Measurements from ENCODE around the gene AGPAT3. TPM values are rescaled to one million over a fixed set of nuclear protein-coding genes. Genes with fewer than 3 reads are reported as not detected.
A peak's percentile ranks its signal among the peaks of the same experiment; 100 is the strongest.

AGPAT3 gene
- total and polyA plus RNA-seq, 10 of the 15 experiments (the other 5 are each of a cell fraction or from before 2014, with no cell fraction given) = 1.2 to 110 (median 30.8) TPM

DNA sequence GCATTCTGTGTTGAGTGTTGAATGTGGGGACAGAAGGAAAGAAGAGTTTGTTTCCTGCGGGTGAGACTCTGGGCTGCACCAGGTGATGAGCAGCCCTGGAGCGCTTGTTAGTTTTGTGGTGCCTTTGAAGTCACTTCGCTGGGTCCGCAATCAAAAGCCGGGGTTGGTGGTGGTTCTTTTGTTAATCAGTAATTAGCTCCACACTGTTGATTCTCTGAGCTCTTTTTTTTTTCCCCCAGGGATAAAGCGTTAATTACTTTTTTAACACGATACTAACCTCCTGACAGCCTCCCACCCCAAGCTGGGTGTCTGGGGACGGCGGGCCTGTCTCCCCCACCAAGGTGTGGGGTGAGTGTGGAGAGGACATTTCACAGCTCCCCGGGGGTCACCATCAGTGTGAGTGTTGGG is 56.6 kb downstream of the AGPAT3 start (continued):
- TF ChIP-seq, protein P1, sequence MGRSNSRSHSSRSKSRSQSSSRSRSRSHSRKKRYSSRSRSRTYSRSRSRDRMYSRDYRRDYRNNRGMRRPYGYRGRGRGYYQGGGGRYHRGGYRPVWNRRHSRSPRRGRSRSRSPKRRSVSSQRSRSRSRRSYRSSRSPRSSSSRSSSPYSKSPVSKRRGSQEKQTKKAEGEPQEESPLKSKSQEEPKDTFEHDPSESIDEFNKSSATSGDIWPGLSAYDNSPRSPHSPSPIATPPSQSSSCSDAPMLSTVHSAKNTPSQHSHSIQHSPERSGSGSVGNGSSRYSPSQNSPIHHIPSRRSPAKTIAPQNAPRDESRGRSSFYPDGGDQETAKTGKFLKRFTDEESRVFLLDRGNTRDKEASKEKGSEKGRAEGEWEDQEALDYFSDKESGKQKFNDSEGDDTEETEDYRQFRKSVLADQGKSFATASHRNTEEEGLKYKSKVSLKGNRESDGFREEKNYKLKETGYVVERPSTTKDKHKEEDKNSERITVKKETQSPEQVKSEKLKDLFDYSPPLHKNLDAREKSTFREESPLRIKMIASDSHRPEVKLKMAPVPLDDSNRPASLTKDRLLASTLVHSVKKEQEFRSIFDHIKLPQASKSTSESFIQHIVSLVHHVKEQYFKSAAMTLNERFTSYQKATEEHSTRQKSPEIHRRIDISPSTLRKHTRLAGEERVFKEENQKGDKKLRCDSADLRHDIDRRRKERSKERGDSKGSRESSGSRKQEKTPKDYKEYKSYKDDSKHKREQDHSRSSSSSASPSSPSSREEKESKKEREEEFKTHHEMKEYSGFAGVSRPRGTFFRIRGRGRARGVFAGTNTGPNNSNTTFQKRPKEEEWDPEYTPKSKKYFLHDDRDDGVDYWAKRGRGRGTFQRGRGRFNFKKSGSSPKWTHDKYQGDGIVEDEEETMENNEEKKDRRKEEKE (IDR thresholded peaks at IDR 0.05) = no peak
- TF ChIP-seq PAX8 (IDR thresholded peaks at IDR 0.05) (no peak), RBBP5 (conservative IDR thresholded peaks at IDR 0.05) (no peak), GATAD2B (conservative IDR thresholded peaks at IDR 0.05; ENCODE audit: low read depth) (no peak; the same call in 1 of the 2 replicates), SIN3A (IDR thresholded peaks at IDR 0.05; ENCODE audit: low read depth, low read length) (no peak), MTA3 (IDR thresholded peaks at IDR 0.05; ENCODE audit: borderline replicate concordance, low read length) (no peak), ETV6 (conservative IDR thresholded peaks at IDR 0.05 in 1 of 2, IDR thresholded peaks at IDR 0.05 in 1 of 2; ENCODE audit: borderline replicate concordance in 1 of 2, low read depth in 1 of 2) (no peak), CREB1 (IDR thresholded peaks at IDR 0.05; ENCODE audit: low read depth) (no peak), JUNB (IDR thresholded peaks at IDR 0.05) (no peak), TCF12 (IDR thresholded peaks at IDR 0.05; ENCODE audit: low read depth, low read length) (peak; percentile 28; the same call in 1 of the 2 replicates), NFYB (IDR thresholded peaks at IDR 0.05; ENCODE audit: insufficient read depth, low read depth, low read length) (no peak)
- TF ChIP-seq, protein P2, sequence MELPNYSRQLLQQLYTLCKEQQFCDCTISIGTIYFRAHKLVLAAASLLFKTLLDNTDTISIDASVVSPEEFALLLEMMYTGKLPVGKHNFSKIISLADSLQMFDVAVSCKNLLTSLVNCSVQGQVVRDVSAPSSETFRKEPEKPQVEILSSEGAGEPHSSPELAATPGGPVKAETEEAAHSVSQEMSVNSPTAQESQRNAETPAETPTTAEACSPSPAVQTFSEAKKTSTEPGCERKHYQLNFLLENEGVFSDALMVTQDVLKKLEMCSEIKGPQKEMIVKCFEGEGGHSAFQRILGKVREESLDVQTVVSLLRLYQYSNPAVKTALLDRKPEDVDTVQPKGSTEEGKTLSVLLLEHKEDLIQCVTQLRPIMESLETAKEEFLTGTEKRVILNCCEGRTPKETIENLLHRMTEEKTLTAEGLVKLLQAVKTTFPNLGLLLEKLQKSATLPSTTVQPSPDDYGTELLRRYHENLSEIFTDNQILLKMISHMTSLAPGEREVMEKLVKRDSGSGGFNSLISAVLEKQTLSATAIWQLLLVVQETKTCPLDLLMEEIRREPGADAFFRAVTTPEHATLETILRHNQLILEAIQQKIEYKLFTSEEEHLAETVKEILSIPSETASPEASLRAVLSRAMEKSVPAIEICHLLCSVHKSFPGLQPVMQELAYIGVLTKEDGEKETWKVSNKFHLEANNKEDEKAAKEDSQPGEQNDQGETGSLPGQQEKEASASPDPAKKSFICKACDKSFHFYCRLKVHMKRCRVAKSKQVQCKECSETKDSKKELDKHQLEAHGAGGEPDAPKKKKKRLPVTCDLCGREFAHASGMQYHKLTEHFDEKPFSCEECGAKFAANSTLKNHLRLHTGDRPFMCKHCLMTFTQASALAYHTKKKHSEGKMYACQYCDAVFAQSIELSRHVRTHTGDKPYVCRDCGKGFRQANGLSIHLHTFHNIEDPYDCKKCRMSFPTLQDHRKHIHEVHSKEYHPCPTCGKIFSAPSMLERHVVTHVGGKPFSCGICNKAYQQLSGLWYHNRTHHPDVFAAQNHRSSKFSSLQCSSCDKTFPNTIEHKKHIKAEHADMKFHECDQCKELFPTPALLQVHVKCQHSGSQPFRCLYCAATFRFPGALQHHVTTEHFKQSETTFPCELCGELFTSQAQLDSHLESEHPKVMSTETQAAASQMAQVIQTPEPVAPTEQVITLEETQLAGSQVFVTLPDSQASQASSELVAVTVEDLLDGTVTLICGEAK (IDR thresholded peaks at IDR 0.05; ENCODE audit: borderline replicate concordance) = no peak
- TF ChIP-seq, protein P3, sequence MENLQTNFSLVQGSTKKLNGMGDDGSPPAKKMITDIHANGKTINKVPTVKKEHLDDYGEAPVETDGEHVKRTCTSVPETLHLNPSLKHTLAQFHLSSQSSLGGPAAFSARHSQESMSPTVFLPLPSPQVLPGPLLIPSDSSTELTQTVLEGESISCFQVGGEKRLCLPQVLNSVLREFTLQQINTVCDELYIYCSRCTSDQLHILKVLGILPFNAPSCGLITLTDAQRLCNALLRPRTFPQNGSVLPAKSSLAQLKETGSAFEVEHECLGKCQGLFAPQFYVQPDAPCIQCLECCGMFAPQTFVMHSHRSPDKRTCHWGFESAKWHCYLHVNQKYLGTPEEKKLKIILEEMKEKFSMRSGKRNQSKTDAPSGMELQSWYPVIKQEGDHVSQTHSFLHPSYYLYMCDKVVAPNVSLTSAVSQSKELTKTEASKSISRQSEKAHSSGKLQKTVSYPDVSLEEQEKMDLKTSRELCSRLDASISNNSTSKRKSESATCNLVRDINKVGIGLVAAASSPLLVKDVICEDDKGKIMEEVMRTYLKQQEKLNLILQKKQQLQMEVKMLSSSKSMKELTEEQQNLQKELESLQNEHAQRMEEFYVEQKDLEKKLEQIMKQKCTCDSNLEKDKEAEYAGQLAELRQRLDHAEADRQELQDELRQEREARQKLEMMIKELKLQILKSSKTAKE (IDR thresholded peaks at IDR 0.05; ENCODE audit: low read depth, poor library complexity, severe bottlenecking) = peak; percentile 68
- TF ChIP-seq, protein P4, sequence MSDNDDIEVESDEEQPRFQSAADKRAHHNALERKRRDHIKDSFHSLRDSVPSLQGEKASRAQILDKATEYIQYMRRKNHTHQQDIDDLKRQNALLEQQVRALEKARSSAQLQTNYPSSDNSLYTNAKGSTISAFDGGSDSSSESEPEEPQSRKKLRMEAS (IDR thresholded peaks at IDR 0.05; ENCODE audit: low read depth, low read length) = no peak; the same call in 1 of the 2 replicates
- TF ChIP-seq, protein P5, sequence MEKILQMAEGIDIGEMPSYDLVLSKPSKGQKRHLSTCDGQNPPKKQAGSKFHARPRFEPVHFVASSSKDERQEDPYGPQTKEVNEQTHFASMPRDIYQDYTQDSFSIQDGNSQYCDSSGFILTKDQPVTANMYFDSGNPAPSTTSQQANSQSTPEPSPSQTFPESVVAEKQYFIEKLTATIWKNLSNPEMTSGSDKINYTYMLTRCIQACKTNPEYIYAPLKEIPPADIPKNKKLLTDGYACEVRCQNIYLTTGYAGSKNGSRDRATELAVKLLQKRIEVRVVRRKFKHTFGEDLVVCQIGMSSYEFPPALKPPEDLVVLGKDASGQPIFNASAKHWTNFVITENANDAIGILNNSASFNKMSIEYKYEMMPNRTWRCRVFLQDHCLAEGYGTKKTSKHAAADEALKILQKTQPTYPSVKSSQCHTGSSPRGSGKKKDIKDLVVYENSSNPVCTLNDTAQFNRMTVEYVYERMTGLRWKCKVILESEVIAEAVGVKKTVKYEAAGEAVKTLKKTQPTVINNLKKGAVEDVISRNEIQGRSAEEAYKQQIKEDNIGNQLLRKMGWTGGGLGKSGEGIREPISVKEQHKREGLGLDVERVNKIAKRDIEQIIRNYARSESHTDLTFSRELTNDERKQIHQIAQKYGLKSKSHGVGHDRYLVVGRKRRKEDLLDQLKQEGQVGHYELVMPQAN (conservative IDR thresholded peaks at IDR 0.05) = no peak
